ENCODE data around the gene WNT10A.
A peak's percentile ranks its signal among the peaks of the same experiment; 100 is the strongest.
"Not testable (repeated sequence)": the region's sequence is repeated elsewhere in the genome, so short reads cannot be mapped to it uniquely, and the experiment has no call there.

Gene WNT10A

GRCh38 chr2:218880102-218880858 lies at the start of gene WNT10A:
Gene WNT10A (plus strand): TSS chr2:218880852. CDS start chr2:218880996, 144 bp downstream.
- DNase-seq (ENCODE audit: low read depth): no peak

GRCh38 chr2:218831378-218831990 lies 49.2 kb upstream of the WNT10A start, which contains the start of gene PRKAG3:
Gene PRKAG3 (minus strand): TSS chr2:218831803.
- no peak for DNase-seq (ENCODE audit: low read depth)

- DNase-seq (ENCODE audit: low read depth): no peak
Measured at GRCh38 chr2:218832081-218832480, 48.6 kb upstream of the WNT10A start.

- peak; percentile 42 for DNase-seq (ENCODE audit: low read depth)
Measured at GRCh38 chr2:218832520-218832919, 48.1 kb upstream of the WNT10A start.

GRCh38 chr2:218833023-218833609 lies 47.5 kb upstream of the WNT10A start:
- DNase-seq (ENCODE audit: low read depth): no peak

GRCh38 chr2:218834685-218835084 lies 46.0 kb upstream of the WNT10A start:
- no peak for DNase-seq (ENCODE audit: low read depth)

GRCh38 chr2:218837495-218837894 lies 43.2 kb upstream of the WNT10A start:
- no peak for DNase-seq (ENCODE audit: low read depth)

- peak; percentile 42 for DNase-seq (ENCODE audit: low read depth)
Measured at GRCh38 chr2:218839430-218839829, 41.2 kb upstream of the WNT10A start.

GRCh38 chr2:218839888-218840287 lies 40.8 kb upstream of the WNT10A start:
- no peak for DNase-seq (ENCODE audit: low read depth)

- DNase-seq (ENCODE audit: low read depth): not testable (repeated sequence)
Measured at GRCh38 chr2:218844334-218844733, 36.3 kb upstream of the WNT10A start.

GRCh38 chr2:218846963-218847362 lies 33.7 kb upstream of the WNT10A start:
- not testable (repeated sequence) for DNase-seq (ENCODE audit: low read depth)

GRCh38 chr2:218849721-218850120 lies 30.9 kb upstream of the WNT10A start:
- no peak for DNase-seq (ENCODE audit: low read depth)

GRCh38 chr2:218850796-218851195 lies 29.9 kb upstream of the WNT10A start:
- DNase-seq (ENCODE audit: low read depth): no peak

- DNase-seq (ENCODE audit: low read depth): no peak
Measured at GRCh38 chr2:218851286-218851685, 29.4 kb upstream of the WNT10A start.

- DNase-seq (ENCODE audit: low read depth): no peak
Measured at GRCh38 chr2:218852911-218853667, 27.6 kb upstream of the WNT10A start.

- no peak for DNase-seq (ENCODE audit: low read depth)
Measured at GRCh38 chr2:218853766-218854165, 26.9 kb upstream of the WNT10A start.

GRCh38 chr2:218854860-218855259 lies 25.8 kb upstream of the WNT10A start:
- DNase-seq (ENCODE audit: low read depth): no peak

- no peak for DNase-seq (ENCODE audit: low read depth)
Measured at GRCh38 chr2:218855305-218856166, 25.1 kb upstream of the WNT10A start.

GRCh38 chr2:218856167-218856895 lies 24.3 kb upstream of the WNT10A start:
- no peak for DNase-seq (ENCODE audit: low read depth)

GRCh38 chr2:218856896-218857243 lies 23.8 kb upstream of the WNT10A start:
- DNase-seq (ENCODE audit: low read depth): no peak

All from GM04504 (cell line).